ENCODE measurements around the gene EPB41L4A. TPM values are rescaled to one million over a fixed set of nuclear protein-coding genes. Genes with fewer than 3 reads are reported as not detected.

Gene EPB41L4A
- total RNA-seq, 1 experiment from 2014 or later, result 28.6 TPM

DNA sequence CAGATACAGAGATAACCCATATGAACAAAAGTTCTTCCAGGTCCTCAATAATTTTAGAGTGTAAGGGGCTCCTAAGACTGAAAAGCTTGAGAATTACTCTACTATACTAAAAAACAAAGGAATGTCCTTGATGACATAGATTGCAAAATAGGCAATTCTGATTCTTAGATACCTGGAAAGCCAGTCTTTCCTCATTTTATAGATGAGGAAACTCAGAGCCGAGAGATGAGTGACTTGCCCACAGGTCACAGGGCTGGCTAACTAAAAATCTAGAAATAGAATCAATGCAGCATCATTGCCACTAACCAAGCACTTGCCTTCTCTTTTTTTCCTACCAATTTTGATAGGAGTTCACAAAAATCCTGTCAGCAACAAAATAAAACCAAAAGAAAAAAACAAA, 101.2 kb downstream of the EPB41L4A start:
- Mint-ChIP-seq H3K4me3 (ENCODE audit: low read depth, unreplicated experiment) (no peak overlapping the region), H3K36me3 (ENCODE audit: insufficient read depth, unreplicated experiment) (no peaks in the 10 kb centered on the region)

DNA sequence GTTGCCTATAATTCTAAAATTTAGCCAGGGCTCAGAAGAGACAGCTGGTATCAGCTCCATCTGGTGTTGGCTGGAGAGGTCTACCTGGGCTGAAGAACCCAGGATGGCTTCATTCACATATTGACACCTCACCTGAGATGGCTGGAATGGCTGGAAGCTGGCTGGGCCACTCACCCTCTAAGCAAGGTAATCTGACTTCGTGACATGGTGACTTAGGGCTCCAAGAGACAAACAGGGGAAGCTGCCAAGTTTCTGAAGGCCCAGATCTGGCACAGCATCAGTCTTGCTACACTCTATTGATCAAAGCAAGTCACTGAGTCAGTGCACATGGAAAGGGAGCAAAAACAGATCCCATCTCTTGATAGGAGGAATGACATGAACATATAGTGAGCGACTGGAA, 102.3 kb downstream of the EPB41L4A start:
- no peak overlapping the region for H3K4me3 Mint-ChIP-seq (ENCODE audit: low read depth, unreplicated experiment)
- peaks cover 49% of the 10 kb centered on the region for H3K4me1 Mint-ChIP-seq (ENCODE audit: low read depth, unreplicated experiment)
- peak; percentile 19 for DNase-seq
- no TSS peak for BruUV-seq (replicated peaks)
- intact Hi-C loops (cut with micrococcal nuclease; ENCODE audit: unreplicated experiment), result loop anchor here (5.0 kb wide), 3 partner anchors 89 to 106 kb away; no protein-coding TSS in a partner anchor
- no peaks in the 10 kb centered on the region for H3K9me3 Mint-ChIP-seq (ENCODE audit: low read depth, unreplicated experiment)
- CTCF ChIA-PET, result interaction anchor here (1.1 to 1.4 kb wide), 7 partner anchors 20 to 176 kb away, joined by 3 to 9 read pairs (median 4); no protein-coding TSS in a partner anchor
- no peak overlapping the region for H3K27ac Mint-ChIP-seq (ENCODE audit: unreplicated experiment)
- TF ChIP-seq, protein P1, sequence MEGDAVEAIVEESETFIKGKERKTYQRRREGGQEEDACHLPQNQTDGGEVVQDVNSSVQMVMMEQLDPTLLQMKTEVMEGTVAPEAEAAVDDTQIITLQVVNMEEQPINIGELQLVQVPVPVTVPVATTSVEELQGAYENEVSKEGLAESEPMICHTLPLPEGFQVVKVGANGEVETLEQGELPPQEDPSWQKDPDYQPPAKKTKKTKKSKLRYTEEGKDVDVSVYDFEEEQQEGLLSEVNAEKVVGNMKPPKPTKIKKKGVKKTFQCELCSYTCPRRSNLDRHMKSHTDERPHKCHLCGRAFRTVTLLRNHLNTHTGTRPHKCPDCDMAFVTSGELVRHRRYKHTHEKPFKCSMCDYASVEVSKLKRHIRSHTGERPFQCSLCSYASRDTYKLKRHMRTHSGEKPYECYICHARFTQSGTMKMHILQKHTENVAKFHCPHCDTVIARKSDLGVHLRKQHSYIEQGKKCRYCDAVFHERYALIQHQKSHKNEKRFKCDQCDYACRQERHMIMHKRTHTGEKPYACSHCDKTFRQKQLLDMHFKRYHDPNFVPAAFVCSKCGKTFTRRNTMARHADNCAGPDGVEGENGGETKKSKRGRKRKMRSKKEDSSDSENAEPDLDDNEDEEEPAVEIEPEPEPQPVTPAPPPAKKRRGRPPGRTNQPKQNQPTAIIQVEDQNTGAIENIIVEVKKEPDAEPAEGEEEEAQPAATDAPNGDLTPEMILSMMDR (IDR thresholded peaks at IDR 0.05; ENCODE audit: unreplicated experiment), result no peak
- H3K27me3 Mint-ChIP-seq (ENCODE audit: unreplicated experiment), result no peaks in the 10 kb centered on the region
- no peaks in the 10 kb centered on the region for H3K36me3 Mint-ChIP-seq (ENCODE audit: insufficient read depth, unreplicated experiment)

More for the DNA sequence above, 101.2 kb downstream of the EPB41L4A start:
- no peak for DNase-seq
- BruUV-seq (replicated peaks), result no TSS peak
- H3K27me3 Mint-ChIP-seq (ENCODE audit: unreplicated experiment), result no peaks in the 10 kb centered on the region
- TF ChIP-seq, protein P1 (IDR thresholded peaks at IDR 0.05; ENCODE audit: unreplicated experiment), result no peak
- CTCF ChIA-PET, result interaction anchor here (1.1 to 1.4 kb wide), 4 partner anchors 19 to 175 kb away, joined by 3 to 4 read pairs (median 4); no protein-coding TSS in a partner anchor
- intact Hi-C loops (cut with micrococcal nuclease; ENCODE audit: unreplicated experiment), result loop anchor here (5.0 kb wide), 3 partner anchors 91 to 106 kb away; no protein-coding TSS in a partner anchor
- H3K9me3 Mint-ChIP-seq (ENCODE audit: low read depth, unreplicated experiment), result no peaks in the 10 kb centered on the region
- peaks cover 42% of the 10 kb centered on the region for H3K4me1 Mint-ChIP-seq (ENCODE audit: low read depth, unreplicated experiment)
- no peak overlapping the region for H3K27ac Mint-ChIP-seq (ENCODE audit: unreplicated experiment)

DNA sequence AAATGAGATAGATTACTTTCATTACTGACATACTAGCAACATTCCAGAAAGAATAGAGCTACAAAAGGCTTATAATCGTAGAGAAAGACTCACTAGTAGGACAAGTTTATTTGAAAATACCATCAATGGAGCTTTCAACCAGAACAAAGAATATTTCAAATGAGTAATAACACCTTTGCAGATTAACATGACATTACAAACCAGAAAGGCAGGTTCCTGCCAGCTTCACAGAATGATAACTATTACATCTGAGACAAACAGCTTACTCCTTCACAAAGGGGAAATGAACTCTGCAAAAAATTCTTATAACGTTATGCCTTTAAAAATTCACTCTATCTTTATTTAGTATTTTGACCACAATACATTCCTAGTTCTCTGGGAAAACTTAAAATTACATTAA, 103.1 kb downstream of the EPB41L4A start:
- Mint-ChIP-seq H3K27ac (ENCODE audit: unreplicated experiment) (peak overlapping the region; percentile 60), H3K36me3 (ENCODE audit: insufficient read depth, unreplicated experiment) (no peaks in the 10 kb centered on the region), H3K4me3 (ENCODE audit: low read depth, unreplicated experiment) (no peak overlapping the region), H3K27me3 (ENCODE audit: unreplicated experiment) (no peaks in the 10 kb centered on the region), H3K9me3 (ENCODE audit: low read depth, unreplicated experiment) (no peaks in the 10 kb centered on the region), H3K4me1 (ENCODE audit: low read depth, unreplicated experiment) (peaks cover 49% of the 10 kb centered on the region)
- CTCF ChIA-PET, result interaction anchor here (1.1 to 1.4 kb wide), 4 partner anchors 8 to 104 kb away, joined by 3 to 9 read pairs (median 6); no protein-coding TSS in a partner anchor
- peak; percentile 39 for DNase-seq
- TF ChIP-seq, protein P1 (IDR thresholded peaks at IDR 0.05; ENCODE audit: unreplicated experiment), result no peak
- intact Hi-C loops (cut with micrococcal nuclease; ENCODE audit: unreplicated experiment), result loop anchor here (5.0 kb wide), 3 partner anchors 89 to 106 kb away; no protein-coding TSS in a partner anchor
- no TSS peak for BruUV-seq (replicated peaks)

DNA sequence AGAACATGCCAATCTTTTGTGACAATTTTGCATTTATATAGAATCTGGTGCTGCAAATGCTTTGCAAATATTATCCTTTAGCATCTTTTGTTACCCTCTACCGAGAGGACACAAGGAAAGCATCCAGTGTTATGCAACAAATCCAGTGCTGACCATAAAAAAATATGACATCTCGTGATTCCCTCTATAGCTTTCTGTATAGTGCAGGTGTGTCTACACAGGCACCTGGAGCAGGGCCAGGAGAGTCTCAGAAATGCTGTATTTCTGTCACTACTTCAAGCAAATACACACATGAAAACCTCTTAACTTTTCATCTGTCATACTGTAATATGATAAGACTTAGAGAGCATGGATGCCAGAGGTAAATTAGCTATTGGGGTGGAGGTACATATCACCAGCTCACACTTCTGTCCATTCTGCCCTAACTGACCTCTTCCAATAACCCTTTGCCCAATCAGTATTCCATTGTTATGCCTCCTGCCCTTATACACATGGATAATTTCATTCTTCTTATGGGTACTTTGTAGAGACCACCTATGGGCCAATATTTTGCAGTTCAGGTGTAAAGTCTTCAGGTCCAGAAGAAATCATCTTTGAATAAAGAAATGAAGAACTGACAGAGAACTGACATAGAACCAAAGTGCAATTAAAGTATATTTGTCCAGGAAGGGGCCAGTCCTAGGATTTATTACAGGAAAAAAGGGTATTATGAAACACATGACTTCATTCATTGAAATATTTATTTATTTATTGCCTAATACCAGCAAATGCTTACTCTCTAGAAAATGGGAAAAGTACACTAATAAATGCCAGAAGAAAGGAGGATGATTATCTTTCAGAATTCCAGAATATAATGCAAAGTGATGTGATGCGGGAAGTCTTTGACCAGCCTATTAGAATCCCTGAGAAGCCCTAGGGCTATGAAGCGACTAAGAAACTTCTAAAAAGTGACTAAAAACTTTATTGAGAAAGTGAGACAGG, 106.5 kb downstream of the EPB41L4A start:
- Mint-ChIP-seq H3K27ac (ENCODE audit: unreplicated experiment) (no peak overlapping the region), H3K9me3 (ENCODE audit: low read depth, unreplicated experiment) (no peaks in the 10 kb centered on the region), H3K27me3 (ENCODE audit: unreplicated experiment) (no peaks in the 10 kb centered on the region), H3K36me3 (ENCODE audit: insufficient read depth, unreplicated experiment) (no peaks in the 10 kb centered on the region), H3K4me1 (ENCODE audit: low read depth, unreplicated experiment) (peaks cover 36% of the 10 kb centered on the region), H3K4me3 (ENCODE audit: low read depth, unreplicated experiment) (no peak overlapping the region)
- CTCF ChIA-PET, result no interaction called here
- DNase-seq, result no peak
- intact Hi-C loops (cut with micrococcal nuclease; ENCODE audit: unreplicated experiment), result no loop called here
- no TSS peak for BruUV-seq (replicated peaks)
- TF ChIP-seq, protein P1 (IDR thresholded peaks at IDR 0.05; ENCODE audit: unreplicated experiment), result no peak
